Endothelial cell of umbilical vein (primary cell): Measurements from ENCODE around the gene CPED1. TPM values are rescaled to one million over a fixed set of nuclear protein-coding genes. Genes with fewer than 3 reads are reported as not detected.
A peak's percentile ranks its signal among the peaks of the same experiment; 100 is the strongest.

Experiments
- BruUV-seq: library from RNA; stranded (reverse); fragments of 400-500 nt; replicated peaks from 2 replicates; lab custom pipeline; 2021; lab: Mats Ljungman, UMichigan
- CTCF ChIA-PET: fragments of 300-600, 350-600 bp; sonication (Branson Sonifier 250); formaldehyde crosslinking; loops from one replicate; lab custom pipeline; 2021; ENCODE audit warnings: antibody characterized with exemption, inconsistent platforms; lab: Charles Lee
- POLR2A ChIA-PET: fragments of 300-600, 350-600 bp; sonication (Branson Sonifier 250); formaldehyde crosslinking; loops from one replicate; lab custom pipeline; 2021; ENCODE audit warnings: antibody characterized with exemption, inconsistent platforms; lab: Charles Lee
- DNase-seq: peaks from one replicate; pipeline ENCODE4 v3.0.0-alpha.2; 2011; ENCODE audit warnings: low read depth, low spot score
- FAIRE-seq: peaks from 2 replicates; lab custom pipeline; 2011; peaks lifted over from hg19 to GRCh38; lab: Jason Lieb, UNC
- H2AFZ ChIP-seq: 2 replicates; pipeline ENCODE4 v1.6.0; 2012; ENCODE audit warnings: low read depth, low read length, control low read depth, inconsistent platforms
- H3K27ac ChIP-seq: 2 replicates; pipeline ENCODE4 v1.5.1; 2011; ENCODE audit warnings: low read depth, mild to moderate bottlenecking, control low read depth, low read length, moderate library complexity; ENCODE audit not compliant: insufficient read depth
- H3K27me3 ChIP-seq, 2 experiments: 2 replicates each; pipeline versions ENCODE4 v1.6.0 to v1.6.1; 2011; ENCODE audit warnings: low read length in 2 of 2, mixed read lengths in 1 of 2; ENCODE audit not compliant: control insufficient read depth in 2 of 2, insufficient read depth in 2 of 2
- H3K36me3 ChIP-seq, 2 experiments: 2 replicates in 1 of 2; 3 replicates in 1 of 2; pipeline ENCODE4 v1.5.1; 2011; ENCODE audit warnings: low read length in 2 of 2, mild to moderate bottlenecking in 1 of 2, moderate library complexity in 1 of 2; ENCODE audit not compliant: control insufficient read depth in 2 of 2, insufficient read depth in 2 of 2; ENCODE audit errors: extremely low read depth in 1 of 2
- H3K4me1 ChIP-seq: 3 replicates; pipeline ENCODE4 v1.5.1; 2011; ENCODE audit warnings: mild to moderate bottlenecking, low read length; ENCODE audit not compliant: control insufficient read depth, insufficient read depth; ENCODE audit errors: extremely low read depth
- H3K4me2 ChIP-seq: 2 replicates; pipeline ENCODE4 v1.6.1; 2011; ENCODE audit warnings: low read length, control low read depth, mixed read lengths; ENCODE audit not compliant: insufficient read depth
- H3K4me3 ChIP-seq, 3 experiments: fragments of 200-600 bp in 1 of 3; sonication (generic), shearing (Covaris generic) in 1 of 3; replicated peaks in 1 of 3; 2 replicates each; pipeline ENCODE4 v1.5.1; 2011 to 2016; ENCODE audit warnings: control low read depth in 3 of 3, low read length in 3 of 3, mild to moderate bottlenecking in 2 of 3, inconsistent platforms in 1 of 3, low read depth in 1 of 3, moderate library complexity in 1 of 3; ENCODE audit not compliant: insufficient read depth in 1 of 3
- H3K79me2 ChIP-seq: 2 replicates; pipeline ENCODE4 v1.6.0; 2012; ENCODE audit warnings: low read length, inconsistent platforms; ENCODE audit not compliant: control insufficient read depth, insufficient read depth
- H3K9ac ChIP-seq: replicated peaks from 2 replicates; pipeline ENCODE3; 2011; ENCODE audit warnings: low read length, control low read depth; ENCODE audit not compliant: insufficient read depth; ENCODE audit errors: extremely low read depth
- H3K9me1 ChIP-seq: replicated peaks from 3 replicates; pipeline ENCODE4 v1.6.0; 2011; ENCODE audit warnings: mild to moderate bottlenecking, low read length; ENCODE audit not compliant: control insufficient read depth, insufficient read depth; ENCODE audit errors: extremely low read depth
- H3K9me3 ChIP-seq: replicated peaks from 2 replicates; pipeline ENCODE4 v1.5.1; 2012; ENCODE audit warnings: low read length, inconsistent platforms; ENCODE audit not compliant: control insufficient read depth, insufficient read depth
- H4K20me1 ChIP-seq: replicated peaks from 2 replicates; pipeline ENCODE3; 2011; ENCODE audit warnings: mild to moderate bottlenecking, low read length; ENCODE audit not compliant: control insufficient read depth, insufficient read depth; ENCODE audit errors: extremely low read depth
- EZH2 ChIP-seq: IDR thresholded peaks from 2 replicates; pipeline ENCODE4 v1.6.1; 2012; ENCODE audit warnings: borderline replicate concordance, low read depth, mild to moderate bottlenecking, moderate library complexity, low read length, inconsistent platforms; ENCODE audit not compliant: severe bottlenecking
- FOS ChIP-seq: IDR thresholded peaks from 2 replicates; pipeline ENCODE4 v1.6.1; 2011; ENCODE audit warnings: mild to moderate bottlenecking, low read length, moderate library complexity, borderline replicate concordance; ENCODE audit not compliant: insufficient read depth
- GATA2 ChIP-seq: IDR thresholded peaks from 2 replicates; pipeline ENCODE4 v1.7.0; 2011; ENCODE audit warnings: low read depth, mild to moderate bottlenecking, moderate library complexity, mixed read lengths, low read length; ENCODE audit not compliant: insufficient read length, insufficient read depth
- JUN ChIP-seq: IDR thresholded peaks from 2 replicates; pipeline ENCODE4 v1.6.1; 2011; ENCODE audit warnings: borderline replicate concordance, low read depth; ENCODE audit not compliant: insufficient read length, insufficient read depth
- MYC ChIP-seq: IDR thresholded peaks from one replicate; pipeline ENCODE4 v1.6.1; 2011; ENCODE audit warnings: mild to moderate bottlenecking, low read depth, low read length
- POLR2A ChIP-seq: IDR thresholded peaks from 2 replicates; pipeline ENCODE4 v1.6.1; 2012; ENCODE audit warnings: low read depth, mild to moderate bottlenecking, control low read depth, low read length
- POLR2AphosphoS5 ChIP-seq: IDR thresholded peaks from 2 replicates; pipeline ENCODE4 v1.6.1; 2012; ENCODE audit warnings: low read depth, mild to moderate bottlenecking, control low read depth, low read length, moderate library complexity; ENCODE audit not compliant: insufficient read depth
- dilution Hi-C: fragments of 300-500 bp; cut with MboI; formaldehyde crosslinking; loops from one replicate; pipeline ENCODE4 v1.15.0; 2019; ENCODE audit warnings: low sequenced_read_pairs; ENCODE audit not compliant: extremely low pct_ligation_motif_present
- intact Hi-C: fragments of 100-400 bp; cut with micrococcal nuclease; formaldehyde crosslinking; loops from one replicate; pipeline ENCODE4 v1.10.0; 2022
- polyA plus RNA-seq, 4 experiments: library from polyadenylated mRNA; depleted of rRNA in 3 of 4; stranded (reverse) in 3 of 4; unstranded in 1 of 4; fragments of >200 nt; gene quantifications; 2 replicates each; pipeline versions ENCODE4 v1.2.1 to v1.2.3, GENCODE V29; 2011 to 2012; ENCODE audit warnings: missing spikeins in 1 of 4
- total RNA-seq: library from RNA; stranded (reverse); gene quantifications from 2 replicates; pipeline ENCODE4 v1.2.3, GENCODE V29; 2021
- TF ChIP-seq, protein P1 (sequence below), 2 donors: IDR thresholded peaks; 1 replicate in 1 of 2; 2 replicates in 1 of 2; pipeline ENCODE4 v1.5.1; 2011; ENCODE audit warnings: low read length in 2 of 2, mild to moderate bottlenecking in 2 of 2, moderate library complexity in 2 of 2, control low read depth in 1 of 2, inconsistent platforms in 1 of 2, low read depth in 1 of 2; ENCODE audit not compliant: insufficient read depth in 1 of 2; ENCODE audit errors: extremely low read depth in 1 of 2
- TF ChIP-seq, protein P2 (sequence below): IDR thresholded peaks from 2 replicates; pipeline ENCODE4 v1.6.1; 2011; ENCODE audit not compliant: insufficient read depth, insufficient read length

Gene CPED1
- total and polyA plus RNA-seq, 2 donors (not counting 3 experiments of a cell fraction or from before 2014, with no cell fraction given): 0.22 to 3.0 TPM

DNA sequence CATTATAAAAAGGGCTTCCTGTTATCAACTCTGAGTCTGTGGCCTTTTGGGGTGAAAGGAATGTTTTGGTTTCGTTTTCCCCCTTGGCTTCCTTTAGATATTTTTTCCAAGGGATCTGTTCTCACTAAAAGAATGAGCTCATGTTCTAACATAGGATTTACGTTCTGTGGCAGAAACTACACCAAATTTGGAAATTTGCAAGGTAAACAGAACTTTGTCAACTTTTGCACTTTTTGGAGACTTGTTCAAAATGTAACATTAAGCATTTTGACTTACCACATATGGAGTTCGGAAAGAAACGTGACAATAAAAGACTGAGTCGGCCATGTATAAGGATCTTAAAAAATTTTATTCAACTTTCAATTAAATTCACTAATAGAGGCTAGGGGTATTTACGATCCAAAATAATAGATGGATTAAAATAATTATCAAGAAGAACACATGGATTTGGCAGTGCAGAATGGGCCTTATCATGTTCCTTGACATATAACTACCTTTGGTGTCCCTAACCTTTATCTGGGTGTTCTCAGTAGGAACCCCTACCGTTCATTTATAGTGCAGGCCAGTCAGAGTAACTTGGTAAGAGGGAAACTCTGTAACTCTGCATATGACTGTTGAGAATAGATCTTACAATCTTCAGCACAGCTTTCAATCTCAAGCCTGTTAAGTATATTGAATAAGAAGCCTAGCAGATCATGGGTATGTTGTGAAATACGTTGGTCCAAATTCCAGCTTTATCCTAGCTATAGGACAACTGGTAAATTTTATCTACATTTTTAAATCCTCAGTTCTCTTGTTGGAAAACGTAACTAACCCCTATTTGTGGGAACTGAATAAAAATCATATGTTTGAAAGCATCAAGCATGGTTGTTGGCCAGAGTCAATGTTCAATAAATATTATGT is 11.8 kb downstream of the CPED1 start:
- dilution Hi-C loops (no loop called here), intact Hi-C loops (no loop called here)
- Histone ChIP-seq H4K20me1 (no peaks in the 10 kb centered on the region), H3K9me1 (no peaks in the 10 kb centered on the region), H3K4me2 (peak overlapping the region; percentile 72), H3K79me2 (no peaks in the 10 kb centered on the region), H3K9ac (no peak overlapping the region), H3K9me3 (no peaks in the 10 kb centered on the region), H3K36me3 (no peaks in the 10 kb centered on the region), H3K27me3 (peaks cover 0 to 7% of the 10 kb centered on the region in 2 experiments), H3K4me3 (peak overlapping the region in 1 of 3 experiments; percentile 4), H3K4me1 (peaks cover 6% of the 10 kb centered on the region), H2AFZ (peak overlapping the region; percentile 71), H3K27ac (no peak overlapping the region)
- FAIRE-seq: no peak
- no TSS peak for BruUV-seq
- ChIA-PET POLR2A (no interaction called here), CTCF (interaction anchor here (0.6 to 7.6 kb wide), 7 partner anchors 13 to 108 kb away, joined by 3 to 71 read pairs (median 3); partner anchors contain the start of gene CPED1)
- no peak for TF ChIP-seq JUN
- TF ChIP-seq MYC: no peak
- TF ChIP-seq, protein P1, sequence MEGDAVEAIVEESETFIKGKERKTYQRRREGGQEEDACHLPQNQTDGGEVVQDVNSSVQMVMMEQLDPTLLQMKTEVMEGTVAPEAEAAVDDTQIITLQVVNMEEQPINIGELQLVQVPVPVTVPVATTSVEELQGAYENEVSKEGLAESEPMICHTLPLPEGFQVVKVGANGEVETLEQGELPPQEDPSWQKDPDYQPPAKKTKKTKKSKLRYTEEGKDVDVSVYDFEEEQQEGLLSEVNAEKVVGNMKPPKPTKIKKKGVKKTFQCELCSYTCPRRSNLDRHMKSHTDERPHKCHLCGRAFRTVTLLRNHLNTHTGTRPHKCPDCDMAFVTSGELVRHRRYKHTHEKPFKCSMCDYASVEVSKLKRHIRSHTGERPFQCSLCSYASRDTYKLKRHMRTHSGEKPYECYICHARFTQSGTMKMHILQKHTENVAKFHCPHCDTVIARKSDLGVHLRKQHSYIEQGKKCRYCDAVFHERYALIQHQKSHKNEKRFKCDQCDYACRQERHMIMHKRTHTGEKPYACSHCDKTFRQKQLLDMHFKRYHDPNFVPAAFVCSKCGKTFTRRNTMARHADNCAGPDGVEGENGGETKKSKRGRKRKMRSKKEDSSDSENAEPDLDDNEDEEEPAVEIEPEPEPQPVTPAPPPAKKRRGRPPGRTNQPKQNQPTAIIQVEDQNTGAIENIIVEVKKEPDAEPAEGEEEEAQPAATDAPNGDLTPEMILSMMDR (IDR thresholded peaks at IDR 0.05; ENCODE audit: extremely low read depth in 1 of 2, insufficient read depth in 1 of 2, low read depth in 1 of 2, low read length in 2 of 2): no peak
- TF ChIP-seq, protein P2, sequence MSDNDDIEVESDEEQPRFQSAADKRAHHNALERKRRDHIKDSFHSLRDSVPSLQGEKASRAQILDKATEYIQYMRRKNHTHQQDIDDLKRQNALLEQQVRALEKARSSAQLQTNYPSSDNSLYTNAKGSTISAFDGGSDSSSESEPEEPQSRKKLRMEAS: no peak
- no peak for TF ChIP-seq EZH2
- TF ChIP-seq FOS: no peak
- no peak for TF ChIP-seq POLR2AphosphoS5
- no peak for TF ChIP-seq GATA2
- no peak for TF ChIP-seq POLR2A
- peak; percentile 80 for DNase-seq
